Pons (tissue), 1 donor: ENCODE results near the gene RNF11.
"Not testable (repeated sequence)": the region's sequence is repeated elsewhere in the genome, so short reads cannot be mapped to it uniquely, and the experiment has no call there.

Experiments
- DNase-seq: peaks from one replicate; pipeline ENCODE4 v3.0.0-alpha.2; 2016; ENCODE audit warnings: low spot score

RNF11 gene

DNA sequence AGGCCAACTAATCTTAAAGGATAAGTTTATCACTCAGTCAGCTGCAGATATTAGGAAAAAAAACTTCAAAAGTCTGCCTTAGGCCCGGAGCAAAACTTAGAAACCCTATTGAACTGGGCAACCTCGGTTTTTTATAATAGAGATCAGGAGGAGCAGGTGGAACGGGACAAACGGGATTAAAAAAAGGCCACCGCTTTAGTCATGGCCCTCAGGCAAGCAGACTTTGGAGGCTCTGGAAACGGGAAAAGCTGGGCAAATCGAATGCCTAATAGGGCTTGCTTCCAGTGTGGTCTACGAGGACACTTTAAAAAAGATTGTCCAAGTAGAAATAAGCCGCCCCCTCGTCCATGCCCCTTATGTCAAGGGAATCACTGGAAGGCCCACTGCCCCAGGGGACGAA is 7.6 kb upstream of the RNF11 start:
- DNase-seq = not testable (repeated sequence)

- DNase-seq = no peak
These were observed 5.5 kb upstream of the RNF11 start for GRCh38 chr1:51230501-51231078.

DNA sequence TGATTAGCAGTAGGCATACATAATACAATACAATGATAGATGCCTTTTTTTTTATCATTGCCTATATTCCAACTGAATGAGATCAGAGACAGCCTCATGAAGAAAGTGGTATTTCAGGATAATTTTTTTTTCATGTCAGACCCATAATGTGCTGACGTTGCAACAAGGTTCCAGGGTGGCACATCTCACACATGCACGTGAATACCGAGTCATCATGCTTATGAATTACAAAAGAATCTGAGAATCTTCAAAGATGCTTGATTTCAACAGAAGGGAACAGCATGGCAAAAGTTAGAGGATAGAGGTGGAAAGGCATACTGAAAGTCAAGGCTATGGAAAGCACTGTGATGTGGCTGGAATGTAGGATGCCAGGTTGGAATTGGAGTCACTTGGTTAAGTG is 5.0 kb upstream of the RNF11 start:
- no peak for DNase-seq

GRCh38 chr1:51231896-51232295 is 4.2 kb upstream of the RNF11 start:
- no peak for DNase-seq

DNA sequence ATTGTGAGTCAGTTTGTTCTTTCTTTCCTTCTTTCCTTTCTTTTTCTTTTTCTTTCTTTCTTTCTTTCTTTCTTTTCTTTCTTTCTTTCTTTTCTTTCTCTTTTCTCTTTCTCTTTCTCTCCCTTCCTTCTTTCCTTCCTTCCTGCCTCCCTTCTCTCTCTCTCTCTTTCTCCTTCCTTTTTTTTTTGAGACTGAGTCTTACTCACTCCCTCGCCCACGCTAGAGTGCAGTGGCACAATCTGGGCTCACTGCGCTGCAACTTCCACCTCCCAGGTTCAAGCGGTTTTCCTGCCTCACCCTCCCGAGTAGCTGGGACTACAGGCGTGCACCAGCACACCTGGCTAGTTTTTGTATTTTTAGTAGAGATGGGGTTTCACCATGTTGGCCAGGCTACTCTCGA is 1.8 kb upstream of the RNF11 start:
- DNase-seq = not testable (repeated sequence)

- peak; percentile 75 for DNase-seq
These were observed 1.2 kb upstream of the RNF11 start for GRCh38 chr1:51234721-51235425.

GRCh38 chr1:51236531-51237350 is 668 bp downstream of the RNF11 start:
- peak; percentile 48 for DNase-seq

DNA sequence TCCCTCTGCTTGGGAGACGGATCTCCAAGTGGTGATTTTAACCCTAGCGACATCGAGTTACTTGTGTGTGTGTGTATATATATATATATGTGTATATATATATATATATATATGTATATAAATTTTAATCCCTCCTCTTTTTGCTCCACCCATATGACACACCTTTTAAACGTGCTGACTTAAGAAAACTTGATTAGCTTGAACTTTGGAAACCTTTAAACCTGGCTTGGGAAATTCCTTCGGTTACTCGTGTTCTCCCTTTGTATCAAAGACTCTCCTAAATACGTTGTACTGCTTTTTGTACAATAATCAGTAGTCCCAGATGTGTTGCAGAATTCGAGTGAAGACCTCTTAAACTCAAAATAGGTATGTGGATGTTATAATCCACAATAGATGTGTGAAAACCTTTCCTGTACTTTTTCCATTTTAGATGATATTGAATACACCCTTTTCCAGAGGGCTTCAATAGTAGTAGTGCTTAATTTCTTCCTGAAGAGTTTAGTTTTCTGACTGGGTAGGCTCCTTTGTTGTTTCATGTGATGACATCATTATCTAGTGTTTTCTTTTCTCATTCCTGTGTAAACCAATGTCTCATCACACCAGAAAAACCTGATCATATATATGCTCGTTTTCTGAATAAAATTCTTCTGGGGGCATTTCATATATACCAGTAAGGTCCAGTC is 1.4 kb downstream of the RNF11 start:
- DNase-seq = peak; percentile 43

DNA sequence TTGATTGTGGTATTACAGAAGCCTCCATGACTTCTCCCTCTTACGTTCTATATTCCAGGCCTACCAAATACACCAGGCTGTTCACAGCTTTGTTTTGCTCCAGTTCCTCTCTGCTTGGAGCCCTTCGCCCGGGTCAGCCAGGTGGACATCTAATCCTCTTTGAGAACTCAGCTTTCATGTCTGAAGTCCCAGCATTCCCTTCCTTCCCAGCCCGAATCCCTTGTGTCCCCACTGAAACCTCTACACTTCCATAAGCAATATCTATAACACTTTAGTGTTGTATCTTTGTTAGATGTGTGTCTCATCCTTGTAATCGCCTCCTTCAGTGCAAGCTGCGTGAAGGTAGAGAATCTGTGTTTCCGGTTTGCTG is 1.9 kb downstream of the RNF11 start:
- peak; percentile 39 for DNase-seq

DNA sequence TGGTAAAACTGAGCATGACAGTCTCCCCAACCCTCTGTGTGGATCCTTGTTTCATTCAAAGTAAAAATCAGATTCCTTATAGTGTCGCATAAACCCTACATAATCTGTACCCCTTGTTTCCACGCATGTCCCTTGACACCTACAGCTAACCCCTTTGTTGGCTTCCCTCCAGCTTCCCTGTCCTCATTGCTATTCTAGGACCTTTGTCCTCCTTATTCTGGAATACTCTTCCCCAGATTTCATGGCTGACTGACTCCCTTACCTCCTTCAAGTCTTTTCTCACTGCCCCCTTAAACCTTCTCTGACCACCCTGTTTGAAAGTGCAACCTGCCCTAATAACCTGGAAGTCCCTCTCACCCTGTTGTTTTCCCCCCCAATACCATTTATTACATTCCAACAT is 4.0 kb downstream of the RNF11 start:
- DNase-seq = peak; percentile 31

DNA sequence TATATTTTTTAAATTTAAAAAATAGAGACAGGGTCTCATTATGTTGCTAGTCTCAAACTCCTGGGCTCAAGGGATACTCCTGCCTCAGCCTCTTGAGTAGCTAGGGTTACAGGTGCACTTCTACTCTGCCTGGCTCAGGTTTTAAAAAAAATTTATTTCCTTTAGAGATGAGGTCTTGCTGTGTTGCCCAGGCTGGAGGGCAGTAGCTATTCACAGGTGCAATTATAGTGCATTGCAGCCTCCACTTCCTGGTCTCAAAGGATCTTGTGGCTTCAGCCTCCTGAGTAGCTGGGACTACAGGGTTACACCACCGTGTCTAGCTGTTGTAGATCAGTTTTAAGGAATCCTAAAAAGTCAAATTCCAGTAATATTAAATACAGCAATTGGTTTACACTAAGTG is 5.0 kb downstream of the RNF11 start:
- no peak for DNase-seq

DNA sequence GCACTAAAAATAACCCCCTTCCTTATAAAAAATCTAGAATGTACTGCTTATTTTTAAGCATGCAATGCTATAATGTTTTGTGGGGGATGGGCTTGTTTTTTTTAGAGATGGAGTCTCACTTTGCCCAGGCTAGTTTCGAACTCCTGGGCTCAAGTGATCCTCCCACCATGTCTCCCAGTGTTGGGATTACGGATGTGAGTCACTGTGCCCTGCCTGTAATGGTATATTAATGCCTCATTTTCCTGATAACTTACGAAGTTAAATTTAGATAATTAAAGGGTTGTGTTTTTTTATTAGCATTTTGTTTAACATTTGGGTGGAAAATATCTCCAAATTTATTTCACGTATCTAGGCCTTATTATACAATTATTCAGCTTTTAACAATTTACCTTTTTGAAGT is 6.5 kb downstream of the RNF11 start:
- DNase-seq = no peak

- no peak for DNase-seq
These were observed 10.9 kb downstream of the RNF11 start for GRCh38 chr1:51247022-51247421.

DNA sequence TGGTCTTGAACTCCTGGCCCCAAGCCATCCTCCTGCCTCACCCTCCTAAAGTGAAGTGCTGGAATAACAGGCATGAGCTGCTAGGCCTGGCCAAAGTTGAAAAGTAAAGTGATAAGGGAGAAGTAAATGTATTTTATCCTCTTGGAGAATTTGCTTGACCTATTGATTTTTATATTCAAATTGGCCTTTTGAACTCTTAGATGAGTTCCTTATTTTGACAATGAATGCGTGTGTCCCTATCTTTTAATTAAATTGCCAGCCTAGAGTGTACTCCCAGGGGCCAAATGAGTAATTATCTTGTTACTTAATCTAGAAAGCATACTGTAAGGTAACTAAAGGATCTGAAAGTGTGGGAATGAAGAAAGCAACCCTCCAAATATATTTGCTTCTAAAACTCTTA is 11.4 kb downstream of the RNF11 start:
- no peak for DNase-seq

GRCh38 chr1:51249445-51249844 is 13.4 kb downstream of the RNF11 start:
- no peak for DNase-seq

DNA sequence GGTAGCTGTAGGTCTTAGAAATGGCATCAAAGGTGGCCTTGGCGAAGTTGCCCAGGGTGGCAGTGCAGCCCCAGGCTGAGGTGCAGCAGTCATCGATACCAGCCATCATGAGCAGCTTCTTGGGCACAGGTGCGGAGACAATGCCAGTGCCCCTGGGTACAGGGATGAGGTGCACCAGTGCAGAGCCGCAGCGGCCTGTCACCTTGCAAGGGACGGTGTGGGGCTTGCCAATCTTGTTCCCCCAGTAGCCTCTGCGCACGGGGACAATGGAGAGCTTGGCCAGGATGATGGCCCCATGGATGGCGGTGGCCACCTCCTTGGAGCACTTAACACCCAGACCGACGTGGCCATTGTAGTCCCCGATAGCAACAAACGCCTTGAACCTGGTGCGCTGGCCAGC is 14.7 kb downstream of the RNF11 start:
- DNase-seq = not testable (repeated sequence)

- not testable (repeated sequence) for DNase-seq
These were observed 15.1 kb downstream of the RNF11 start for GRCh38 chr1:51251165-51251564.

GRCh38 chr1:51252366-51252765 is 16.3 kb downstream of the RNF11 start:
- DNase-seq = no peak

GRCh38 chr1:51253691-51254090 is 17.6 kb downstream of the RNF11 start:
- no peak for DNase-seq

GRCh38 chr1:51255331-51255730 is 19.3 kb downstream of the RNF11 start:
- DNase-seq = no peak

- no peak for DNase-seq
These were observed 27.2 kb downstream of the RNF11 start for GRCh38 chr1:51263147-51263877.

DNA sequence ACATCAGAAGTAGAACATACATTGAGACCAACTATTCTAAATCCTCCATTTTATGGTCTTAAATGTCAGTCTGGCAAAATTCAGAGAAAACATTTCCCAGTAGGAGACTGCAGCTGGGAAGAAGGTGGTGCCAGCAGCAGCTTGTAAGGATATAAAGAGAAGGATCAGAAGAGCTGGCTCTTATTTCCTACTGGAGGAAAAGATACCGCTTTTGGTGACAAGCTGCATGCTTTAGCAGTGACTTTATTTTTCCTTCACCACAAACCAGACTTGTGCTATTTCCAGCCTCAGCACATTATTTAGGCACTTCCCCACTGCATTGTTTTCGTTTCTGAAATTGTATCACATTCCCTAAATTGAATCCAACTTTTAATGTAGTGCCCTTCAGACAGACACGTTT is 28.4 kb downstream of the RNF11 start:
- DNase-seq = peak; percentile 45
